ENCODE measurements around the gene RBFOX2.

Gene RBFOX2

GRCh38 chr22:35721960-35722359 lies 306.7 kb downstream of the RBFOX2 start:
- Histone ChIP-seq H3K27ac (no peak overlapping the region), H3K9me3 (no peaks in the 10 kb centered on the region), H3K4me1 (no peaks in the 10 kb centered on the region), H3K27me3 (peaks cover 0 to 3% of the 10 kb centered on the region in 2 donors), H3K4me3 (no peak overlapping the region), H3K36me3 (no peaks in the 10 kb centered on the region)
- intact Hi-C loops (cut with DNase I; ENCODE audit: low total_unique reads): no loop called here
- TF ChIP-seq, protein P1, sequence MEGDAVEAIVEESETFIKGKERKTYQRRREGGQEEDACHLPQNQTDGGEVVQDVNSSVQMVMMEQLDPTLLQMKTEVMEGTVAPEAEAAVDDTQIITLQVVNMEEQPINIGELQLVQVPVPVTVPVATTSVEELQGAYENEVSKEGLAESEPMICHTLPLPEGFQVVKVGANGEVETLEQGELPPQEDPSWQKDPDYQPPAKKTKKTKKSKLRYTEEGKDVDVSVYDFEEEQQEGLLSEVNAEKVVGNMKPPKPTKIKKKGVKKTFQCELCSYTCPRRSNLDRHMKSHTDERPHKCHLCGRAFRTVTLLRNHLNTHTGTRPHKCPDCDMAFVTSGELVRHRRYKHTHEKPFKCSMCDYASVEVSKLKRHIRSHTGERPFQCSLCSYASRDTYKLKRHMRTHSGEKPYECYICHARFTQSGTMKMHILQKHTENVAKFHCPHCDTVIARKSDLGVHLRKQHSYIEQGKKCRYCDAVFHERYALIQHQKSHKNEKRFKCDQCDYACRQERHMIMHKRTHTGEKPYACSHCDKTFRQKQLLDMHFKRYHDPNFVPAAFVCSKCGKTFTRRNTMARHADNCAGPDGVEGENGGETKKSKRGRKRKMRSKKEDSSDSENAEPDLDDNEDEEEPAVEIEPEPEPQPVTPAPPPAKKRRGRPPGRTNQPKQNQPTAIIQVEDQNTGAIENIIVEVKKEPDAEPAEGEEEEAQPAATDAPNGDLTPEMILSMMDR (IDR thresholded peaks at IDR 0.05): no peak
- no peak for DNase-seq

DNA sequence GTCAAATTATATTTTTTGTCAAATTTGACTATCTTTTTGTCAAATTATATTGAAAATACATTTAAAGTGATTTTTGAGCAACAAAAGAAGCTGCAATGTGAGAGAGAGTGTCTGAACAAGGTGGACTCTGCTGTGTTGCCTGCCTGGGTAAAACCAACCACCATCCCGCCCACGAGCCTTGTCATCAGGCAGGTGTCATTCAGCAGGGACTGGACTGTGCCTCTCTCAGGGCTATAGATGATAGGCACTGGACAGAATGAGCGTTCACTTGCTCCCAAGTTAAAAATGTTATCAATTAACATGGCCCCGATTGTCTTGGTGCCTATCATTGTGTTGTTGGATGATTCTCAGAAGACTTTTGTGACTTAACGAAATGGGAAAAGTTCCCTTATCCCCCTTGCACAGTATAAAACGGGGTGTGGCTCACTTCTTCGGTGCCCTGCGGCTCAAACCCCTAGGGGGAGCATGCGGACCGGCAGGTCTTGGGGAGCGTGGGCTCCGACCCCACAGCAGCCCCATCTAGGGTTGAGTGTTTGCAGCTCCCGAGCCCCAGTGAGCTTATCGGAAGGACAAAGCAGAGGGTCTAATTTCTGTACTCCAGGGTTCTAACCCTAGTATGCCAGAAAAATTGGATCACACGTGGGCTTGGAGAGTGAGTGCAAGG lies 309.3 kb downstream of the RBFOX2 start:
- H3K27me3 ChIP-seq: no peaks in the 10 kb centered on the region
- H3K36me3 ChIP-seq: no peaks in the 10 kb centered on the region
- intact Hi-C loops (cut with DNase I; ENCODE audit: low total_unique reads): no loop called here
- DNase-seq: no peak
- H3K4me3 ChIP-seq: no peak overlapping the region
- no peak overlapping the region for H3K27ac ChIP-seq
- H3K4me1 ChIP-seq: no peaks in the 10 kb centered on the region
- no peaks in the 10 kb centered on the region for H3K9me3 ChIP-seq
- TF ChIP-seq, protein P1 (IDR thresholded peaks at IDR 0.05): no peak

- Histone ChIP-seq H3K27me3 (peaks cover 0 to 7% of the 10 kb centered on the region in 2 donors), H3K4me3 (no peak within 1 kb of the TSS), H3K27ac (no peak within 1 kb of the TSS), H3K9me3 (peaks cover 0 to 4% (median 0%) of the 10 kb centered on the region in 3 donors), H3K36me3 (no peaks in the 10 kb centered on the region), H3K4me1 (no peaks in the 10 kb centered on the region)
- DNase-seq: no peak
- intact Hi-C loops (cut with DNase I; ENCODE audit: low total_unique reads): no loop called here
- TF ChIP-seq, protein P1 (IDR thresholded peaks at IDR 0.05): no peak
These were observed 311.1 kb downstream of the RBFOX2 start, which contains the start of gene APOL5 for GRCh38 chr22:35717572-35717971. Gene APOL5 (plus strand): TSS chr22:35717872. CDS start chr22:35717872, 0 bp downstream.

GRCh38 chr22:35712672-35713071 lies 316.0 kb downstream of the RBFOX2 start:
- Histone ChIP-seq H3K36me3 (no peaks in the 10 kb centered on the region), H3K27me3 (peaks cover 0 to 7% of the 10 kb centered on the region in 2 donors), H3K27ac (no peak overlapping the region), H3K4me1 (no peaks in the 10 kb centered on the region), H3K9me3 (peaks cover 0 to 4% (median 0%) of the 10 kb centered on the region in 3 donors), H3K4me3 (no peak overlapping the region)
- TF ChIP-seq, protein P1 (IDR thresholded peaks at IDR 0.05): no peak
- intact Hi-C loops (cut with DNase I; ENCODE audit: low total_unique reads): no loop called here
- no peak for DNase-seq

DNA sequence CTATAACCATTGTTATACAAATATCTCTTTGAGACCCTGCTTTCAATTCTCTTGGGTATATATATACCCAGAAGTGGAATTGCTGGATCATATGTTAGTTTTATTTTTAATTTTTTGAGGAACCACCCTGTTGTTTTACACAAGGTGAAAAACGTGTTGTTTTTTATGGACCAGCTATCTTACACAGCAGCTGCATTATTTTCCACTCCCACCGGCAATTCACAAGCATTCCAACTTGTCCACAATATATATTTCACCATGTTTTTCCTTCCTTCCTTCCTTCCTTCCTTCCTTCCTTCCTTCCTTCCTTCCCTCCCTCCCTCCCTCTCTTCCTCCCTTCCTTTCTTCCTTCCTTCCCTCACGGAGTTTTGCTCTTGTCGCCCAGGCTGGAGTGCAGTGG lies 317.3 kb downstream of the RBFOX2 start:
- no peak overlapping the region for H3K27ac ChIP-seq
- no peaks in the 10 kb centered on the region for H3K4me1 ChIP-seq
- TF ChIP-seq, protein P1 (IDR thresholded peaks at IDR 0.05): no peak
- intact Hi-C loops (cut with DNase I; ENCODE audit: low total_unique reads): no loop called here
- peaks cover 0 to 4% (median 0%) of the 10 kb centered on the region in 3 donors for H3K9me3 ChIP-seq
- peaks cover 0 to 7% of the 10 kb centered on the region in 2 donors for H3K27me3 ChIP-seq
- no peak overlapping the region for H3K4me3 ChIP-seq
- no peak for DNase-seq
- no peaks in the 10 kb centered on the region for H3K36me3 ChIP-seq
